ENCODE results near the gene PRKN. TPM values are rescaled to one million over a fixed set of nuclear protein-coding genes. Genes with fewer than 3 reads are reported as not detected.

PRKN gene
- total RNA-seq, 1 donor from 2014 or later: 2.8 TPM

GRCh38 chr6:161954077-161954476 lies 773.5 kb downstream of the PRKN start:
- H3K79me2 ChIP-seq (ENCODE audit: low read depth): no peaks in the 10 kb centered on the region
- Mint-ChIP-seq H3K9me3 (peaks cover 13% of the 10 kb centered on the region), H3K27me3 (ENCODE audit: insufficient read depth, low read depth) (peaks cover 5% of the 10 kb centered on the region), H3K4me1 (peaks cover 14% of the 10 kb centered on the region), H3K27ac (no peak overlapping the region), H3K4me3 (no peak overlapping the region), H3K36me3 (peaks cover 7% of the 10 kb centered on the region)
- no peaks in the 10 kb centered on the region for H3K9me3 ChIP-seq (ENCODE audit: low read depth)
- H4K20me1 ChIP-seq (ENCODE audit: low read depth): no peaks in the 10 kb centered on the region
- DNase-seq (ENCODE audit: low spot score): no peak
- H3K27ac ChIP-seq: no peak overlapping the region
- no peak overlapping the region for H3K4me2 ChIP-seq
- H3K4me3 ChIP-seq: no peak overlapping the region
- H3F3A ChIP-seq (ENCODE audit: low read depth): no peaks in the 10 kb centered on the region
- H3K4me1 ChIP-seq: no peaks in the 10 kb centered on the region
- no peak for TF ChIP-seq EZH2phosphoT487 (IDR thresholded peaks at IDR 0.05)
- no peak for TF ChIP-seq EZH2 (IDR thresholded peaks at IDR 0.05)
- TF ChIP-seq CTCF (IDR thresholded peaks at IDR 0.05): no peak
- H2AFZ ChIP-seq (replicated peaks): no peak overlapping the region
- no peak overlapping the region for H3K9ac ChIP-seq
- no peaks in the 10 kb centered on the region for H3K36me3 ChIP-seq
- no peaks in the 10 kb centered on the region for H3K27me3 ChIP-seq

- no peak for DNase-seq (ENCODE audit: low spot score)
- no peak overlapping the region for H3K27ac ChIP-seq
Measured at GRCh38 chr6:161951126-161951525, 776.4 kb downstream of the PRKN start.

GRCh38 chr6:161949531-161949930 lies 778.0 kb downstream of the PRKN start:
- H4K20me1 ChIP-seq (ENCODE audit: low read depth): no peaks in the 10 kb centered on the region
- H3K4me1 ChIP-seq: no peaks in the 10 kb centered on the region
- H3K27me3 Mint-ChIP-seq (ENCODE audit: insufficient read depth, low read depth): peaks cover 2% of the 10 kb centered on the region
- no peak overlapping the region for H3K4me3 Mint-ChIP-seq
- no peak for DNase-seq (ENCODE audit: low spot score)
- peaks cover 4% of the 10 kb centered on the region for H3K36me3 Mint-ChIP-seq
- no peaks in the 10 kb centered on the region for H3K9me3 ChIP-seq (ENCODE audit: low read depth)
- H3K4me2 ChIP-seq: no peak overlapping the region
- H3K9ac ChIP-seq: no peak overlapping the region
- no peaks in the 10 kb centered on the region for H3F3A ChIP-seq (ENCODE audit: low read depth)
- H2AFZ ChIP-seq (replicated peaks): no peak overlapping the region
- H3K9me3 Mint-ChIP-seq: peaks cover 13% of the 10 kb centered on the region
- no peaks in the 10 kb centered on the region for H3K79me2 ChIP-seq (ENCODE audit: low read depth)
- peaks cover 15% of the 10 kb centered on the region for H3K4me1 Mint-ChIP-seq
- TF ChIP-seq CTCF (IDR thresholded peaks at IDR 0.05): no peak
- no peak for TF ChIP-seq EZH2 (IDR thresholded peaks at IDR 0.05)
- TF ChIP-seq EZH2phosphoT487 (IDR thresholded peaks at IDR 0.05): no peak
- no peak overlapping the region for H3K27ac Mint-ChIP-seq
- H3K27me3 ChIP-seq: no peaks in the 10 kb centered on the region
- no peak overlapping the region for H3K4me3 ChIP-seq
- no peak overlapping the region for H3K27ac ChIP-seq
- no peaks in the 10 kb centered on the region for H3K36me3 ChIP-seq

More at GRCh38 chr6:161951126-161951525, 776.4 kb downstream of the PRKN start:
- no peak overlapping the region for H3K4me2 ChIP-seq
- H3K4me1 ChIP-seq: no peaks in the 10 kb centered on the region
- H3K4me3 ChIP-seq: no peak overlapping the region
- H2AFZ ChIP-seq (replicated peaks): no peak overlapping the region
- H3K9me3 ChIP-seq (ENCODE audit: low read depth): no peaks in the 10 kb centered on the region
- Mint-ChIP-seq H3K36me3 (peaks cover 4% of the 10 kb centered on the region), H3K4me3 (no peak overlapping the region), H3K9me3 (peaks cover 13% of the 10 kb centered on the region), H3K27me3 (ENCODE audit: insufficient read depth, low read depth) (peaks cover 5% of the 10 kb centered on the region), H3K4me1 (peaks cover 17% of the 10 kb centered on the region), H3K27ac (no peak overlapping the region)
- H3K79me2 ChIP-seq (ENCODE audit: low read depth): no peaks in the 10 kb centered on the region
- no peak overlapping the region for H3K9ac ChIP-seq
- no peaks in the 10 kb centered on the region for H3F3A ChIP-seq (ENCODE audit: low read depth)
- TF ChIP-seq EZH2phosphoT487 (IDR thresholded peaks at IDR 0.05): no peak
- TF ChIP-seq CTCF (IDR thresholded peaks at IDR 0.05): no peak
- no peak for TF ChIP-seq EZH2 (IDR thresholded peaks at IDR 0.05)
- no peaks in the 10 kb centered on the region for H3K27me3 ChIP-seq
- no peaks in the 10 kb centered on the region for H4K20me1 ChIP-seq (ENCODE audit: low read depth)
- no peaks in the 10 kb centered on the region for H3K36me3 ChIP-seq

Data from neural progenitor cell (in vitro differentiated cells).